ENCODE results near the gene ALDH4A1.

The ALDH4A1 gene

DNA sequence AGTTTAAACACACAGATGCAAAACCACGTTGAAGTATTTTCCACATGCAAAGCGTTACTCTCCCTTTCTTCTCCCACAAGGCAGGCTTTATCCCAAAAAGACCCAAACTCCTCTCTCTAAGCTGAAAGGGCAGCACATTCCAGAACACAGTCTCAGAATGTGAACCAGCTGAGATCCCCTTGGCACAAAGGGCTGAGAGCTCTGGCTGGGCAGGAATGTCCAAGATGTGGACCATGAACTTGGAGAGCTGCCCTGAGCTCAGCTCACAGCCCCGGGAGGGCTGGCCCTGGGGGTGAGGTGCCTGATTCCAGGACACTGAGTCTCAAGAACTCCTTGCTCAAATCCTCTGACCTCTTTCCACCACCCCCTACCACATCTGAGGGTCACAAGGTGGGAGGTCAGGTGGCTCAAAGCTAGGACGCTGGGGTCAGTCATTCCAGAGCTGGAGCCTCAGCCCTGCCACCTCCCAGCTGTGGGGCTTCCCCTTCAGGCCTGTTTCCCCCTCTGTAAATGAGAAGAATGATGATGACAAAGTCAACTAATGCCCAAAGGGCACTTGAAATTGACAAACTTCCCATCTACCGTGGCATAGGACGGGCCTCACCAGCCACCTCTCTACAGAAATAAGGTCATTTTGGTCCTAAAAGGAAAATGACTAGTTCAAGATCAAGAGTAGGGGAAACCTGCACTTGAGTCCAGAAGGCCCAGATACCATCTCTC is 11.5 kb downstream of the ALDH4A1 start:
- Histone ChIP-seq H3K27ac (replicated peaks; ENCODE audit: low read length) (no peak overlapping the region), H2BK12ac (ENCODE audit: low read length) (no peak overlapping the region), H3K36me3 (replicated peaks in 1 of 2; ENCODE audit: control insufficient read depth in 2 of 2, insufficient read depth in 2 of 2, low read length in 2 of 2) (no peaks in the 10 kb centered on the region), H2AK5ac (ENCODE audit: low read depth, low read length) (no peak overlapping the region), H2BK15ac (ENCODE audit: low read length) (no peak overlapping the region), H3K9me3 (replicated peaks in 1 of 2; ENCODE audit: control insufficient read depth in 2 of 2, insufficient read depth in 1 of 2, low read depth in 1 of 2, low read length in 2 of 2) (no peaks in the 10 kb centered on the region), H3K9ac (ENCODE audit: low read depth, low read length, poor library complexity) (no peak overlapping the region), H3K23ac (ENCODE audit: low read depth, low read length, poor library complexity) (no peak overlapping the region), H3K14ac (ENCODE audit: low read length) (no peak overlapping the region), H3K18ac (ENCODE audit: low read length) (no peak overlapping the region), H2AFZ (ENCODE audit: low read length) (no peak overlapping the region), H2BK120ac (ENCODE audit: low read depth, low read length) (no peak overlapping the region), H3K4me1 (ENCODE audit: control insufficient read depth in 2 of 2, insufficient read depth in 1 of 2, low read depth in 1 of 2, low read length in 2 of 2) (peaks cover 0 to 2% of the 10 kb centered on the region in 2 donors), H3K4me3 (ENCODE audit: low read length in 2 of 2) (no peak overlapping the region), H4K8ac (ENCODE audit: low read depth, low read length) (no peak overlapping the region), H3K27me3 (ENCODE audit: control insufficient read depth in 3 of 3, insufficient read depth in 3 of 3, low read depth in 1 of 3, low read length in 3 of 3) (no peaks in the 10 kb centered on the region), H3K79me1 (ENCODE audit: low read depth, low read length) (peaks cover 2% of the 10 kb centered on the region), H3K4me2 (ENCODE audit: insufficient read depth, low read length, poor library complexity, severe bottlenecking) (no peak overlapping the region), H4K91ac (ENCODE audit: low read depth, low read length, poor library complexity) (no peak overlapping the region), H3K4ac (ENCODE audit: low read length) (no peak overlapping the region), H2BK5ac (ENCODE audit: low read length) (no peak overlapping the region)
- no peak for DNase-seq (ENCODE audit: low spot score)
- WGBS, 2 donors (ENCODE audit: extremely low coverage in 2 of 2, insufficient read length in 2 of 2, insufficient replicate concordance in 1 of 2), result no CpG with 5 or more reads among the region's 6 CpGs

- no peak overlapping the region for H3K27ac ChIP-seq (replicated peaks; ENCODE audit: low read length)
- peak overlapping the region; percentile 36 for H3K9ac ChIP-seq (ENCODE audit: low read depth, low read length, poor library complexity)
- peaks cover 4 to 7% of the 10 kb centered on the region in 2 donors for H3K36me3 ChIP-seq (replicated peaks in 1 of 2; ENCODE audit: control insufficient read depth in 2 of 2, insufficient read depth in 2 of 2, low read length in 2 of 2)
- no peak overlapping the region for H2BK12ac ChIP-seq (ENCODE audit: low read length)
- no peak overlapping the region for H2BK15ac ChIP-seq (ENCODE audit: low read length)
- peaks cover 2% of the 10 kb centered on the region for H3K79me1 ChIP-seq (ENCODE audit: low read depth, low read length)
- H3K4ac ChIP-seq (ENCODE audit: low read length), result no peak overlapping the region
- no peak overlapping the region for H3K18ac ChIP-seq (ENCODE audit: low read length)
- WGBS, 2 donors (ENCODE audit: extremely low coverage in 2 of 2, insufficient read length in 2 of 2, insufficient replicate concordance in 1 of 2), result no CpG with 5 or more reads among the region's 1 CpG
- H3K4me2 ChIP-seq (ENCODE audit: insufficient read depth, low read length, poor library complexity, severe bottlenecking), result no peak overlapping the region
- H4K8ac ChIP-seq (ENCODE audit: low read depth, low read length), result no peak overlapping the region
- no peak overlapping the region for H3K23ac ChIP-seq (ENCODE audit: low read depth, low read length, poor library complexity)
- H2BK5ac ChIP-seq (ENCODE audit: low read length), result no peak overlapping the region
- no peaks in the 10 kb centered on the region for H3K9me3 ChIP-seq (replicated peaks in 1 of 2; ENCODE audit: control insufficient read depth in 2 of 2, insufficient read depth in 1 of 2, low read depth in 1 of 2, low read length in 2 of 2)
- no peak overlapping the region for H2AFZ ChIP-seq (ENCODE audit: low read length)
- H3K14ac ChIP-seq (ENCODE audit: low read length), result no peak overlapping the region
- no peaks in the 10 kb centered on the region for H3K27me3 ChIP-seq (ENCODE audit: control insufficient read depth in 3 of 3, insufficient read depth in 3 of 3, low read depth in 1 of 3, low read length in 3 of 3)
- H2BK120ac ChIP-seq (ENCODE audit: low read depth, low read length), result no peak overlapping the region
- peak overlapping the region in 1 of 2 donors; percentile 28 for H3K4me3 ChIP-seq (ENCODE audit: low read length in 2 of 2)
- DNase-seq (ENCODE audit: low spot score), result no peak
- H2AK5ac ChIP-seq (ENCODE audit: low read depth, low read length), result no peak overlapping the region
- no peak overlapping the region for H4K91ac ChIP-seq (ENCODE audit: low read depth, low read length, poor library complexity)
- H3K4me1 ChIP-seq (ENCODE audit: control insufficient read depth in 2 of 2, insufficient read depth in 1 of 2, low read depth in 1 of 2, low read length in 2 of 2), result peaks cover 0 to 2% of the 10 kb centered on the region in 2 donors
Measured at GRCh38 chr1:18886003-18886335, 16.4 kb downstream of the ALDH4A1 start.

GRCh38 chr1:18885311-18886002 is 16.9 kb downstream of the ALDH4A1 start:
- no CpG with 5 or more reads among the region's 17 CpGs for WGBS, 2 donors (ENCODE audit: extremely low coverage in 2 of 2, insufficient read length in 2 of 2, insufficient replicate concordance in 1 of 2)
- no peaks in the 10 kb centered on the region for H3K4me1 ChIP-seq (ENCODE audit: control insufficient read depth in 2 of 2, insufficient read depth in 1 of 2, low read depth in 1 of 2, low read length in 2 of 2)
- no peak overlapping the region for H4K8ac ChIP-seq (ENCODE audit: low read depth, low read length)
- peaks cover 2% of the 10 kb centered on the region for H3K79me1 ChIP-seq (ENCODE audit: low read depth, low read length)
- H2BK15ac ChIP-seq (ENCODE audit: low read length), result no peak overlapping the region
- no peak overlapping the region for H3K27ac ChIP-seq (replicated peaks; ENCODE audit: low read length)
- H2BK5ac ChIP-seq (ENCODE audit: low read length), result peak overlapping the region; percentile 62
- H3K9ac ChIP-seq (ENCODE audit: low read depth, low read length, poor library complexity), result peak overlapping the region; percentile 40
- H3K36me3 ChIP-seq (replicated peaks in 1 of 2; ENCODE audit: control insufficient read depth in 2 of 2, insufficient read depth in 2 of 2, low read length in 2 of 2), result peaks cover 4 to 7% of the 10 kb centered on the region in 2 donors
- H2AFZ ChIP-seq (ENCODE audit: low read length), result no peak overlapping the region
- no peak overlapping the region for H3K23ac ChIP-seq (ENCODE audit: low read depth, low read length, poor library complexity)
- H3K4me3 ChIP-seq (ENCODE audit: low read length in 2 of 2), result no peak overlapping the region
- H3K18ac ChIP-seq (ENCODE audit: low read length), result no peak overlapping the region
- no peak overlapping the region for H3K4me2 ChIP-seq (ENCODE audit: insufficient read depth, low read length, poor library complexity, severe bottlenecking)
- no peak overlapping the region for H3K4ac ChIP-seq (ENCODE audit: low read length)
- no peaks in the 10 kb centered on the region for H3K9me3 ChIP-seq (replicated peaks in 1 of 2; ENCODE audit: control insufficient read depth in 2 of 2, insufficient read depth in 1 of 2, low read depth in 1 of 2, low read length in 2 of 2)
- H2AK5ac ChIP-seq (ENCODE audit: low read depth, low read length), result no peak overlapping the region
- no peak overlapping the region for H3K14ac ChIP-seq (ENCODE audit: low read length)
- H3K27me3 ChIP-seq (ENCODE audit: control insufficient read depth in 3 of 3, insufficient read depth in 3 of 3, low read depth in 1 of 3, low read length in 3 of 3), result no peaks in the 10 kb centered on the region
- no peak overlapping the region for H2BK120ac ChIP-seq (ENCODE audit: low read depth, low read length)
- no peak overlapping the region for H2BK12ac ChIP-seq (ENCODE audit: low read length)
- no peak overlapping the region for H4K91ac ChIP-seq (ENCODE audit: low read depth, low read length, poor library complexity)
- no peak for DNase-seq (ENCODE audit: low spot score)

DNA sequence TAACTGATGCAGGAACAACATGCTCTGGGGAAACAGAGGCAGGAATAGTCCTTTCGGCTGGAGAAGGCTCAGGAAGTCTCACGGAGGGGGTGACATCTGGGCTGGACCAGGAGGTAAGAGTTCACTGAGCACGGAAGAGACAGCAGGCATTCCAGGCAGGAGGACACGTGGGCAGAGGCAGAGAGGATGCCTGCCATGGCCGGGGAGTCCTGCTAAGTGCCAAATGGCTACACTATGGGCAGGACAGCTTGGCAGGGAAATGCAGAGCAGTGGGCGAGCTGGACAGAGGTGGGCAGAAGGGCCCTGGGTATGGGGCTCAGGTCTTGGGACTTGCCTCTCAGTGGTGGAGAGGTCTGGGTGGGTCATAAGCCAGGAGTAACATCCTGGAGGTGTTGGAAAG is 17.6 kb downstream of the ALDH4A1 start:
- Histone ChIP-seq H4K91ac (ENCODE audit: low read depth, low read length, poor library complexity) (no peak overlapping the region), H3K14ac (ENCODE audit: low read length) (no peak overlapping the region), H4K8ac (ENCODE audit: low read depth, low read length) (no peak overlapping the region), H3K4me1 (ENCODE audit: control insufficient read depth in 2 of 2, insufficient read depth in 1 of 2, low read depth in 1 of 2, low read length in 2 of 2) (no peaks in the 10 kb centered on the region), H2AFZ (ENCODE audit: low read length) (no peak overlapping the region), H3K4me3 (ENCODE audit: low read length in 2 of 2) (no peak overlapping the region), H2BK5ac (ENCODE audit: low read length) (peak overlapping the region; percentile 62), H3K27me3 (ENCODE audit: control insufficient read depth in 3 of 3, insufficient read depth in 3 of 3, low read depth in 1 of 3, low read length in 3 of 3) (no peaks in the 10 kb centered on the region), H3K9me3 (replicated peaks in 1 of 2; ENCODE audit: control insufficient read depth in 2 of 2, insufficient read depth in 1 of 2, low read depth in 1 of 2, low read length in 2 of 2) (no peaks in the 10 kb centered on the region), H2BK12ac (ENCODE audit: low read length) (no peak overlapping the region), H3K18ac (ENCODE audit: low read length) (no peak overlapping the region), H3K9ac (ENCODE audit: low read depth, low read length, poor library complexity) (peak overlapping the region; percentile 40), H3K79me1 (ENCODE audit: low read depth, low read length) (peaks cover 1% of the 10 kb centered on the region), H2BK120ac (ENCODE audit: low read depth, low read length) (no peak overlapping the region), H3K4ac (ENCODE audit: low read length) (no peak overlapping the region), H3K27ac (replicated peaks; ENCODE audit: low read length) (no peak overlapping the region), H2AK5ac (ENCODE audit: low read depth, low read length) (peak overlapping the region; percentile 10), H2BK15ac (ENCODE audit: low read length) (no peak overlapping the region), H3K36me3 (replicated peaks in 1 of 2; ENCODE audit: control insufficient read depth in 2 of 2, insufficient read depth in 2 of 2, low read length in 2 of 2) (peaks cover 4 to 7% of the 10 kb centered on the region in 2 donors), H3K23ac (ENCODE audit: low read depth, low read length, poor library complexity) (peak overlapping the region; percentile 22), H3K4me2 (ENCODE audit: insufficient read depth, low read length, poor library complexity, severe bottlenecking) (no peak overlapping the region)
- DNase-seq (ENCODE audit: low spot score), result no peak
- WGBS, 2 donors (ENCODE audit: extremely low coverage in 2 of 2, insufficient read length in 2 of 2, insufficient replicate concordance in 1 of 2), result no CpG with 5 or more reads among the region's 6 CpGs
